HCT116 (cell line): ENCODE measurements around the gene CRAT. TPM values are rescaled to one million over a fixed set of nuclear protein-coding genes. Genes with fewer than 3 reads are reported as not detected.

Experiments
- ATAC-seq: fragments of 200-7000 bp; cut with Tn5 transposase; 2 replicates; pipeline ENCODE4 v1.9.1; 2020; ENCODE audit warnings: mild to moderate bottlenecking, moderate library complexity
- BruUV-seq: library from RNA; stranded (reverse); fragments of 400-500 nt; replicated peaks from 2 replicates; lab custom pipeline; 2021; lab: Mats Ljungman, UMichigan
- CTCF ChIA-PET: fragments of 300-600 bp; sonication (Branson Sonifier 250); formaldehyde crosslinking; loops from one replicate; lab custom pipeline; 2021; ENCODE audit warnings: antibody characterized with exemption; lab: Charles Lee
- POLR2A ChIA-PET: fragments of 300-600, 350-600 bp; sonication (Branson Sonifier 250); formaldehyde crosslinking; loops from one replicate; lab custom pipeline; 2021; ENCODE audit warnings: antibody characterized with exemption; lab: Charles Lee
- RAD21 ChIA-PET, 2 experiments: fragments of 300-600 bp; sonication (Branson Sonifier 250); formaldehyde crosslinking; loops; one replicate each; lab custom pipeline; 2023; ENCODE audit warnings: low total read pairs in 2 of 2; ENCODE audit not compliant: uncharacterized antibody in 2 of 2, unreplicated experiment in 2 of 2, low non-redundant PET in 1 of 2; lab: Charles Lee
- DNase-seq: peaks from one replicate; pipeline ENCODE4 v3.0.0-alpha.2; 2010; ENCODE audit warnings: low read depth, low spot score
- H2AFZ ChIP-seq: fragments of 200-600 bp; shearing (Covaris generic), sonication (generic); 2 replicates; pipeline ENCODE4 v1.6.1; 2017; ENCODE audit warnings: low read depth, mixed run types, mixed read lengths, antibody characterized with exemption, low read length; ENCODE audit not compliant: poor library complexity, severe bottlenecking
- H3K27ac ChIP-seq: 2 replicates; pipeline ENCODE4 v1.5.1; 2012; ENCODE audit warnings: low read depth, low read length
- H3K27me3 ChIP-seq: fragments of 200-600 bp; sonication (generic); 2 replicates; pipeline ENCODE4 v1.6.1; 2016; ENCODE audit warnings: mixed run types, low read length, mixed read lengths; ENCODE audit not compliant: insufficient read depth
- H3K36me3 ChIP-seq, 2 experiments: fragments of 200-500 bp in 1 of 2; fragments of 200-600 bp in 1 of 2; sonication (Bioruptor generic) in 1 of 2; sonication (generic) in 1 of 2; 2 replicates each; pipeline versions ENCODE4 v1.5.1 to v1.6.1; 2014 to 2016; ENCODE audit warnings: low read length in 2 of 2, inconsistent platforms in 1 of 2, mixed read lengths in 1 of 2, mixed run types in 1 of 2; ENCODE audit not compliant: insufficient read depth in 2 of 2, control insufficient read depth in 1 of 2
- H3K4me1 ChIP-seq, 2 experiments: fragments of 200-600 bp in 1 of 2; sonication (generic) in 1 of 2; 2 replicates each; pipeline versions ENCODE4 v1.5.1 to v1.6.1; 2012 to 2017; ENCODE audit warnings: low read length in 2 of 2, inconsistent platforms in 1 of 2, mild to moderate bottlenecking in 1 of 2, mixed read lengths in 1 of 2, mixed run types in 1 of 2, moderate library complexity in 1 of 2; ENCODE audit not compliant: insufficient read depth in 2 of 2, control insufficient read depth in 1 of 2
- H3K4me2 ChIP-seq: fragments of 200-600 bp; sonication (generic); 2 replicates; pipeline ENCODE4 v1.6.1; 2017; ENCODE audit warnings: mixed run types, low read length, mixed read lengths
- H3K4me3 ChIP-seq, 2 experiments: fragments of 200-600 bp in 1 of 2; sonication (generic) in 1 of 2; replicated peaks in 1 of 2; 2 replicates each; pipeline ENCODE4 v1.5.1; 2011 to 2016; ENCODE audit warnings: low read length in 2 of 2, control low read depth in 1 of 2, low read depth in 1 of 2, mild to moderate bottlenecking in 1 of 2, mixed read lengths in 1 of 2, mixed run types in 1 of 2
- H3K79me2 ChIP-seq: fragments of 200-600 bp; sonication (generic); 2 replicates; pipeline ENCODE4 v1.6.1; 2017; ENCODE audit warnings: mild to moderate bottlenecking, mixed run types, low read length, moderate library complexity, mixed read lengths; ENCODE audit not compliant: insufficient read depth
- H3K9ac ChIP-seq: fragments of 200-600 bp; sonication (generic); 2 replicates; pipeline ENCODE4 v1.6.1; 2016; ENCODE audit warnings: low read length, mixed read lengths
- H3K9me2 ChIP-seq: fragments of 200-600 bp; sonication (generic), shearing (Covaris generic); 2 replicates; pipeline ENCODE4 v1.6.1; 2017; ENCODE audit warnings: mixed run types, mild to moderate bottlenecking, moderate library complexity; ENCODE audit not compliant: insufficient read depth
- H3K9me3 ChIP-seq, 2 experiments: fragments of 200-500 bp in 1 of 2; fragments of 200-600 bp in 1 of 2; sonication (Bioruptor generic) in 1 of 2; sonication (generic) in 1 of 2; 2 replicates each; pipeline ENCODE4 v1.6.1; 2014 to 2017; ENCODE audit warnings: low read length in 2 of 2, mixed read lengths in 2 of 2, inconsistent platforms in 1 of 2, low read depth in 1 of 2, mild to moderate bottlenecking in 1 of 2, mixed run types in 1 of 2, moderate library complexity in 1 of 2; ENCODE audit not compliant: control insufficient read depth in 1 of 2, insufficient read depth in 1 of 2
- H4K20me1 ChIP-seq: fragments of 200-600 bp; sonication (generic), shearing (Covaris generic); 2 replicates; pipeline ENCODE4 v1.6.1; 2017; ENCODE audit warnings: mixed run types, mild to moderate bottlenecking, moderate library complexity; ENCODE audit not compliant: insufficient read depth
- EZH2phosphoT487 ChIP-seq: fragments of 200-600 bp; IDR thresholded peaks from 2 replicates; pipeline ENCODE4 v1.6.1; 2018; ENCODE audit warnings: antibody characterized with exemption, borderline replicate concordance
- FOSL1 ChIP-seq: IDR thresholded peaks from 2 replicates; pipeline ENCODE4 v1.6.1; 2012; ENCODE audit warnings: low read depth
- POLR2A ChIP-seq: IDR thresholded peaks from 2 replicates; pipeline ENCODE4 v1.7.0; 2011; ENCODE audit warnings: borderline replicate concordance; ENCODE audit not compliant: insufficient read depth, insufficient read length; ENCODE audit errors: extremely low read depth
- POLR2AphosphoS5 ChIP-seq: IDR thresholded peaks from 2 replicates; pipeline ENCODE4 v1.6.1; 2011; ENCODE audit warnings: mild to moderate bottlenecking, low read depth, low read length, moderate library complexity
- SIN3A ChIP-seq: IDR thresholded peaks from 2 replicates; pipeline ENCODE4 v1.6.1; 2012; ENCODE audit warnings: low read depth
- YY1 ChIP-seq: IDR thresholded peaks from 2 replicates; pipeline ENCODE4 v1.6.1; 2011; ENCODE audit warnings: low read length, low read depth, moderate library complexity, mild to moderate bottlenecking; ENCODE audit not compliant: insufficient replicate concordance; ENCODE audit errors: extremely low read depth
- intact Hi-C: fragments of 100-400 bp; cut with micrococcal nuclease; formaldehyde crosslinking; loops from 2 replicates; pipeline ENCODE4 v1.10.0; 2022
- total RNA-seq: library from RNA; stranded (reverse); gene quantifications from one replicate; pipeline ENCODE4 v1.2.1, GENCODE V29; 2021; ENCODE audit not compliant: unreplicated experiment
- TF ChIP-seq, protein P1 (sequence below), 3 experiments: fragments of 200-600 bp in 1 of 3; sonication (generic) in 1 of 3; IDR thresholded peaks in 2 of 3; conservative IDR thresholded peaks in 1 of 3; 2 replicates each; pipeline ENCODE4 v1.5.1; 2012 to 2017; ENCODE audit warnings: low read depth in 2 of 3, low read length in 2 of 3, antibody characterized with exemption in 1 of 3, borderline replicate concordance in 1 of 3, control low read depth in 1 of 3, mild to moderate bottlenecking in 1 of 3, mixed read lengths in 1 of 3, mixed run types in 1 of 3, moderate library complexity in 1 of 3; ENCODE audit not compliant: insufficient read depth in 1 of 3
- TF ChIP-seq, protein P2 (sequence below): IDR thresholded peaks from 2 replicates; pipeline ENCODE4 v1.6.1; 2011; ENCODE audit warnings: mild to moderate bottlenecking, low read length, moderate library complexity; ENCODE audit not compliant: insufficient replicate concordance; ENCODE audit errors: extremely low read depth
- TF ChIP-seq, protein P3 (sequence below): IDR thresholded peaks from 2 replicates; pipeline ENCODE4 v1.6.1; 2012

Gene CRAT
- total RNA-seq, 1 experiment from 2014 or later = 29.0 TPM

DNA sequence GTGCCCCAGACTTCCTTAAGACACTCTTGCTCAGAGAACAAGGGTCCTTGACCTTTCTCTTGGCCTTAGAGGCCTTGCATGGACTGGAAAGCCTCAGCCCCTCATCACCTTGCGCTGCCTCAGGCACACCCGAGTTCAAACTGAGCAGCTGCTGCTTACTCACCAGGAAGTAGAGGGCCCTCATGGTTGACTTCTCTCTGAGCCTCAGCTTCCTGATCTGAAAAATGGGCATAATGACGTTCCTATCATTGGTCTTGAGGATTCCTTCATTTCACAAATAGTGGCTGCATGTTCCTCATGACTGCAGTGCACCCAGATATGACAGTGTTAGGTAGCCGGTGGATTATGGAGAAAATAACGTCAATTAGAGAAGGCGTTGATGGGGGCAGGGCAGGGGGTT is 38.8 kb upstream of the CRAT start:
- no peak overlapping the region for H2AFZ ChIP-seq
- H3K9me3 ChIP-seq = no peaks in the 10 kb centered on the region
- ChIA-PET POLR2A (no interaction called here), CTCF (no interaction called here), RAD21 (no interaction called here)
- ATAC-seq (no peak), DNase-seq (no peak)
- intact Hi-C loops = no loop called here
- no peak overlapping the region for H3K9ac ChIP-seq
- TF ChIP-seq POLR2AphosphoS5 = no peak; the same call in 1 of the 2 replicates
- TF ChIP-seq YY1 = no peak
- TF ChIP-seq, protein P1, sequence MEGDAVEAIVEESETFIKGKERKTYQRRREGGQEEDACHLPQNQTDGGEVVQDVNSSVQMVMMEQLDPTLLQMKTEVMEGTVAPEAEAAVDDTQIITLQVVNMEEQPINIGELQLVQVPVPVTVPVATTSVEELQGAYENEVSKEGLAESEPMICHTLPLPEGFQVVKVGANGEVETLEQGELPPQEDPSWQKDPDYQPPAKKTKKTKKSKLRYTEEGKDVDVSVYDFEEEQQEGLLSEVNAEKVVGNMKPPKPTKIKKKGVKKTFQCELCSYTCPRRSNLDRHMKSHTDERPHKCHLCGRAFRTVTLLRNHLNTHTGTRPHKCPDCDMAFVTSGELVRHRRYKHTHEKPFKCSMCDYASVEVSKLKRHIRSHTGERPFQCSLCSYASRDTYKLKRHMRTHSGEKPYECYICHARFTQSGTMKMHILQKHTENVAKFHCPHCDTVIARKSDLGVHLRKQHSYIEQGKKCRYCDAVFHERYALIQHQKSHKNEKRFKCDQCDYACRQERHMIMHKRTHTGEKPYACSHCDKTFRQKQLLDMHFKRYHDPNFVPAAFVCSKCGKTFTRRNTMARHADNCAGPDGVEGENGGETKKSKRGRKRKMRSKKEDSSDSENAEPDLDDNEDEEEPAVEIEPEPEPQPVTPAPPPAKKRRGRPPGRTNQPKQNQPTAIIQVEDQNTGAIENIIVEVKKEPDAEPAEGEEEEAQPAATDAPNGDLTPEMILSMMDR (IDR thresholded peaks at IDR 0.05 in 2 of 3, conservative IDR thresholded peaks at IDR 0.05 in 1 of 3; ENCODE audit: borderline replicate concordance in 1 of 3, insufficient read depth in 1 of 3, low read depth in 2 of 3, low read length in 2 of 3) = no peak
- no peak for TF ChIP-seq POLR2A
- TF ChIP-seq FOSL1 = no peak
- TF ChIP-seq, protein P2, sequence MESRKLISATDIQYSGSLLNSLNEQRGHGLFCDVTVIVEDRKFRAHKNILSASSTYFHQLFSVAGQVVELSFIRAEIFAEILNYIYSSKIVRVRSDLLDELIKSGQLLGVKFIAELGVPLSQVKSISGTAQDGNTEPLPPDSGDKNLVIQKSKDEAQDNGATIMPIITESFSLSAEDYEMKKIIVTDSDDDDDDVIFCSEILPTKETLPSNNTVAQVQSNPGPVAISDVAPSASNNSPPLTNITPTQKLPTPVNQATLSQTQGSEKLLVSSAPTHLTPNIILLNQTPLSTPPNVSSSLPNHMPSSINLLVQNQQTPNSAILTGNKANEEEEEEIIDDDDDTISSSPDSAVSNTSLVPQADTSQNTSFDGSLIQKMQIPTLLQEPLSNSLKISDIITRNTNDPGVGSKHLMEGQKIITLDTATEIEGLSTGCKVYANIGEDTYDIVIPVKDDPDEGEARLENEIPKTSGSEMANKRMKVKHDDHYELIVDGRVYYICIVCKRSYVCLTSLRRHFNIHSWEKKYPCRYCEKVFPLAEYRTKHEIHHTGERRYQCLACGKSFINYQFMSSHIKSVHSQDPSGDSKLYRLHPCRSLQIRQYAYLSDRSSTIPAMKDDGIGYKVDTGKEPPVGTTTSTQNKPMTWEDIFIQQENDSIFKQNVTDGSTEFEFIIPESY = no peak
- TF ChIP-seq, protein P3, sequence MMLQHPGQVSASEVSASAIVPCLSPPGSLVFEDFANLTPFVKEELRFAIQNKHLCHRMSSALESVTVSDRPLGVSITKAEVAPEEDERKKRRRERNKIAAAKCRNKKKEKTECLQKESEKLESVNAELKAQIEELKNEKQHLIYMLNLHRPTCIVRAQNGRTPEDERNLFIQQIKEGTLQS = no peak
- no peak for TF ChIP-seq SIN3A
- TF ChIP-seq EZH2phosphoT487 = no peak
- H3K27me3 ChIP-seq = no peaks in the 10 kb centered on the region
- no peak overlapping the region for H3K27ac ChIP-seq
- H3K36me3 ChIP-seq = peaks cover 10 to 12% of the 10 kb centered on the region in 2 experiments; a peak in 2 of 4 replicates
- H3K79me2 ChIP-seq = peaks cover 9% of the 10 kb centered on the region; the same call in 1 of the 2 replicates
- BruUV-seq = no TSS peak
- no peaks in the 10 kb centered on the region for H3K9me2 ChIP-seq
- H3K4me3 ChIP-seq = no peak overlapping the region
- no peaks in the 10 kb centered on the region for H4K20me1 ChIP-seq
- H3K4me1 ChIP-seq = peaks cover 3 to 17% of the 10 kb centered on the region in 2 experiments; a peak in 3 of 4 replicates
- H3K4me2 ChIP-seq = no peak overlapping the region
